Kidney epithelial cell (primary cell): ENCODE measurements around the gene SCLY. TPM values are rescaled to one million over a fixed set of nuclear protein-coding genes. Genes with fewer than 3 reads are reported as not detected.

Experiments used
- DNase-seq: peaks from one replicate; pipeline ENCODE4 v3.0.0-alpha.2; 2010; ENCODE audit warnings: low read depth
- H3K27me3 ChIP-seq: 2 replicates; pipeline ENCODE4 v1.6.0; 2011; ENCODE audit warnings: low read length; ENCODE audit not compliant: control insufficient read depth, insufficient read depth
- H3K36me3 ChIP-seq: 2 replicates; pipeline ENCODE4 v1.5.1; 2011; ENCODE audit warnings: low read length; ENCODE audit not compliant: control insufficient read depth, insufficient read depth
- H3K4me3 ChIP-seq: 2 replicates; pipeline ENCODE4 v1.5.1; 2011; ENCODE audit warnings: low read depth, mild to moderate bottlenecking, control low read depth, low read length
- CTCF ChIP-seq: IDR thresholded peaks from 2 replicates; pipeline ENCODE4 v1.5.1; 2011; ENCODE audit warnings: mild to moderate bottlenecking, moderate library complexity, low read length, control low read depth, inconsistent platforms; ENCODE audit not compliant: insufficient read depth, poor library complexity, severe bottlenecking
- total RNA-seq: library from RNA; depleted of rRNA; stranded (reverse); fragments of >200 nt; gene quantifications from 2 replicates; pipeline ENCODE4 v1.2.3, GENCODE V29; 2015

Gene SCLY
- total RNA-seq, 1 donor from 2014 or later = 32.1 TPM

GRCh38 chr2:238069877-238070276 lies 9.1 kb downstream of the SCLY start:
- H3K36me3 ChIP-seq = no peaks in the 10 kb centered on the region
- H3K4me3 ChIP-seq = no peak overlapping the region
- H3K27me3 ChIP-seq = no peaks in the 10 kb centered on the region
- TF ChIP-seq CTCF = no peak
- no peak for DNase-seq

GRCh38 chr2:238075397-238075796 lies 14.6 kb downstream of the SCLY start:
- DNase-seq = no peak
- no peak for TF ChIP-seq CTCF
- Histone ChIP-seq H3K27me3 (no peaks in the 10 kb centered on the region), H3K4me3 (no peak overlapping the region), H3K36me3 (no peaks in the 10 kb centered on the region)

GRCh38 chr2:238077292-238077691 lies 16.5 kb downstream of the SCLY start:
- H3K27me3 ChIP-seq = no peaks in the 10 kb centered on the region
- no peak overlapping the region for H3K4me3 ChIP-seq
- TF ChIP-seq CTCF = no peak
- peaks cover 2% of the 10 kb centered on the region for H3K36me3 ChIP-seq
- no peak for DNase-seq

GRCh38 chr2:238079874-238080327 lies 19.1 kb downstream of the SCLY start:
- H3K27me3 ChIP-seq = no peaks in the 10 kb centered on the region
- H3K4me3 ChIP-seq = no peak overlapping the region
- peaks cover 4% of the 10 kb centered on the region for H3K36me3 ChIP-seq
- TF ChIP-seq CTCF = no peak
- no peak for DNase-seq

- DNase-seq = no peak
- H3K4me3 ChIP-seq = no peak overlapping the region
- TF ChIP-seq CTCF = no peak
- peaks cover 4% of the 10 kb centered on the region for H3K36me3 ChIP-seq
- H3K27me3 ChIP-seq = no peaks in the 10 kb centered on the region
Measured at GRCh38 chr2:238080518-238080917, 19.7 kb downstream of the SCLY start.

GRCh38 chr2:238081150-238081549 lies 20.3 kb downstream of the SCLY start:
- Histone ChIP-seq H3K4me3 (no peak overlapping the region), H3K36me3 (peaks cover 4% of the 10 kb centered on the region), H3K27me3 (no peaks in the 10 kb centered on the region)
- no peak for DNase-seq
- no peak for TF ChIP-seq CTCF
